Memory B cell (primary cell): ENCODE results near the gene PPP3CB.

Source experiments
- ATAC-seq: fragments of 150-1000 bp; cut with Tn5 transposase; 2 replicates; pipeline ENCODE4 v1.10.0; 2021; ENCODE audit warnings: low read depth, mild to moderate bottlenecking, moderate library complexity
- DNase-seq, 2 donors: peaks; one replicate each; pipeline ENCODE4 v3.0.0; 2022; ENCODE audit warnings: low spot score in 2 of 2
- H3K27ac Mint-ChIP-seq: one replicate; pipeline ENCODE4 v1.8.0; 2022; ENCODE audit warnings: mild to moderate bottlenecking, moderate library complexity, mixed read lengths
- H3K27me3 Mint-ChIP-seq: one replicate; pipeline ENCODE4 v1.8.0; 2022; ENCODE audit warnings: mixed read lengths
- H3K36me3 Mint-ChIP-seq: one replicate; pipeline ENCODE4 v1.8.0; 2022; ENCODE audit warnings: mild to moderate bottlenecking, mixed read lengths
- H3K4me1 Mint-ChIP-seq: one replicate; pipeline ENCODE4 v1.8.0; 2022; ENCODE audit warnings: mixed read lengths
- H3K4me3 Mint-ChIP-seq: one replicate; pipeline ENCODE4 v1.8.0; 2022; ENCODE audit warnings: mild to moderate bottlenecking, moderate library complexity, mixed read lengths
- H3K9me3 Mint-ChIP-seq: one replicate; pipeline ENCODE4 v1.8.0; 2022; ENCODE audit warnings: mixed read lengths

Gene PPP3CB

DNA sequence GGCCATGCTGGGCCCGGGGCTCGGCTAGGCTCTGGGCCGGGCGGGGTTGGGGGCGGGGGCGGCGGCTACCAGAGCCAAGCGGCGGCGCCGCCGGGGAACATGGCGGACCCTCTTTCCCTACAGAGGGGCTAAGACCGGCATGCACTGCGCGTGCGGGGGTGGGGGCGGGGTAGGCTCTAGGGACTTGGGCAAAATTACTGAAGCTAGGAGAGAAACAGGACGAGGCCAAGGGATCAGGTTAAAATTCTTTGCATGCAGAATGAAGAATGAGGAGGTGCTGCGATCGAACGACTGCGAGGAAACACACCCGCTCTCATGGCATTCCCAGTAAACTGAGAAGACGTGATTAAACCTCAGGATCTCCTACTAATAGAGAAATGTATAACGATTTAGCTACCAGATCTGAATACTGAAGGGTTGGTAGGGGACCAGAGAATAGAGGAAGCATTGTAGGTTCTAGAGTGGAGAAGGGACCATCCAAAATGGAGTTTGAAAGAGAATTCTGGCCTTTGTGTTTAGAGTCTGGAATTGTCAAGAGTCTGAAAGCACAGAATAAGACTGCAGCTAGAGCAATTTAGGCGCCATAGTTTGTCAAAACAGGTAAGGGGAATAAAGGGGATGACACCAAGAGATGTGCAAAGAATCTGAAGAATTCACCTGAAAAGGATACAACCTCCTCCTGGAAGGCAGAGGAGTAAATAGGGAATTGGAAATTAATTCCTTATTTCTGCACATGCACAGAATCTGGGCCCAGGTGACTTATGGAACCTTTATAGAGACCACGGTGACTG, at the start of gene PPP3CB:
PPP3CB (minus strand) TSS at position 141 of the 791 bp plus-strand sequence; CDS start at position 6, 135 bp downstream.
- Mint-ChIP-seq H3K4me3 (peak within 1 kb of the TSS; percentile 89), H3K27me3 (no peaks in the 10 kb centered on the region), H3K27ac (peak within 1 kb of the TSS; percentile 91), H3K4me1 (peaks cover 33% of the 10 kb centered on the region), H3K9me3 (no peaks in the 10 kb centered on the region), H3K36me3 (no peaks in the 10 kb centered on the region)
- peak in 1 of 2 donors; percentile 61 for DNase-seq
- peak; percentile 73 for ATAC-seq

DNA sequence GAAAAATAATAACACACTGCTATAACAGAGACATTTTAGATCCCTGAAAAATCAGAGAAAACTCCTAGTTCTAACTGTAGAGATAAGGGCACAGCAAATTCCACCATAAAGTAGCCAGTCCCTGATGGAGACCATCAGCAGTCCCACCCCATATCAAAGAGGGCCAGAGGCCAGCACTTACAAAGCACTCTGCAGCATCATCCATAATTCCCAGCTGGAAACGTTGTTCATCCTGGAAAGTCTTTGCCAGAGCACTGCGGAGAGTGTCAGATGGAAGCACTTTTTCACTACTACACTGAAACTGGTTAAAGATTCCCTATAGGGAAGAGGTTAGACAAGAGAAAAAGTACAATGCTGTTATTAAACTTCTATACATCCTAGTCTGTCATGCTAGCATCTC, 49.5 kb upstream of the PPP3CB start:
- H3K9me3 Mint-ChIP-seq = no peaks in the 10 kb centered on the region
- H3K27me3 Mint-ChIP-seq = no peaks in the 10 kb centered on the region
- no peak overlapping the region for H3K4me3 Mint-ChIP-seq
- no peaks in the 10 kb centered on the region for H3K36me3 Mint-ChIP-seq
- DNase-seq (no peak), ATAC-seq (no peak)
- no peaks in the 10 kb centered on the region for H3K4me1 Mint-ChIP-seq
- no peak overlapping the region for H3K27ac Mint-ChIP-seq

DNA sequence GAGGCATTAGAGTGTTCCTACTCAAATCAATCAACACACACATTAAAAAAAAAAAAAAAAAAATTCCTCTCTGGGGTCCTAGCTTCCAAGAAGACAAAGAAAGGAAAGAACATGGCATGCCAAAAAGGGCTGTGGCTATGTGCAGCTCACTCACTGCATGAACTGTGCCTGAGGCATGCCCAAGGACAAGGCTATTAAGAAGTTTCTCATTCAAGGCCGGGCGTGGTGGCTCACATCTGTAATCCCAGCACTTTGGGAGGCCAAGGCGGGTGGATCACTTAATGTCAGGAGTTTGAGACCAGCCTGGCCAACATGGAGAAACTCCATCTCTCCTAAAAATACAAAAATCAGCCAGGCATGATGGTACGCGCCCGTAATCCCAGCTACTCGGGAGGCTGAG, 41.9 kb upstream of the PPP3CB start:
- Mint-ChIP-seq H3K27me3 (no peaks in the 10 kb centered on the region), H3K36me3 (peaks cover 6% of the 10 kb centered on the region), H3K4me1 (no peaks in the 10 kb centered on the region), H3K9me3 (no peaks in the 10 kb centered on the region), H3K4me3 (no peak overlapping the region), H3K27ac (no peak overlapping the region)
- ATAC-seq (no peak), DNase-seq (no peak)

DNA sequence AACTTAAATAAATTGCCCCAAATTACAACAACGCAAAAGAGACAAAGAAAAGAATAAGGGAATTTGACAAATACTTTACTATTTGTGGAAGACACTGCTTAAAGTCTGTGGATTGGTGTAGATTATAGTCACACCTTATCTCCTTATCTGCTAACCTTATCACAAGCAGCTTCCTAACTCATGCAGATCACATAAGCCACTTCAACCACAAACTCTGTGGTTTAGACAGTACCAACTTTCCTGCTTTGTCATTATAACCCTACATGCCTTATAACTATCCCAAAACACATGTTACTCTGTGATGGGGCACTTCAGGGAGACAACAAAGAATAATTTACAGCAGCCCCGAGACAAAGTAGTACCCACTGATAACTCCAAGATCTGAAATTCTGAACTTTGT, 41.5 kb upstream of the PPP3CB start:
- no peaks in the 10 kb centered on the region for H3K4me1 Mint-ChIP-seq
- H3K4me3 Mint-ChIP-seq = no peak overlapping the region
- ATAC-seq (no peak), DNase-seq (no peak)
- H3K27ac Mint-ChIP-seq = no peak overlapping the region
- H3K36me3 Mint-ChIP-seq = peaks cover 6% of the 10 kb centered on the region
- H3K27me3 Mint-ChIP-seq = no peaks in the 10 kb centered on the region
- H3K9me3 Mint-ChIP-seq = no peaks in the 10 kb centered on the region

DNA sequence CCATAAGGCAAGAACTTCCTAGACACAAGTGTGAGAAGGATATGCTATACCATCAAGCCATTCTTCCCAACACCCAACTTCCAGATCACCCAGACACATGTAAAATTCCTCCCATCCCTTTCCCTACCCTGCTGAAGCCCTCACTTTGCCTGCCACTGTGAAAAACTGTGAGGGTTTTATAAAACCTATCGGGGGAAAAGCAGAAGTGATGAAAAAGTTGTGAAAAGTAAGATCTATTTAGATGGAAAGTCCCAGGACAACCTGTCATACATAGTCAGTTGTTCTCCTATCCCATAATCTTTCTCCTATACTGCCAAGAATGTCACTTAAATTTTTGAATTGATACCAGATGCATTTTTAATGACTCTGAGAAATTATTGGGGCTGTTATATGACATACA, 39.0 kb upstream of the PPP3CB start:
- DNase-seq (no peak), ATAC-seq (no peak)
- Mint-ChIP-seq H3K4me3 (no peak overlapping the region), H3K4me1 (no peaks in the 10 kb centered on the region), H3K9me3 (no peaks in the 10 kb centered on the region), H3K36me3 (peaks cover 5% of the 10 kb centered on the region), H3K27me3 (no peaks in the 10 kb centered on the region), H3K27ac (no peak overlapping the region)

DNA sequence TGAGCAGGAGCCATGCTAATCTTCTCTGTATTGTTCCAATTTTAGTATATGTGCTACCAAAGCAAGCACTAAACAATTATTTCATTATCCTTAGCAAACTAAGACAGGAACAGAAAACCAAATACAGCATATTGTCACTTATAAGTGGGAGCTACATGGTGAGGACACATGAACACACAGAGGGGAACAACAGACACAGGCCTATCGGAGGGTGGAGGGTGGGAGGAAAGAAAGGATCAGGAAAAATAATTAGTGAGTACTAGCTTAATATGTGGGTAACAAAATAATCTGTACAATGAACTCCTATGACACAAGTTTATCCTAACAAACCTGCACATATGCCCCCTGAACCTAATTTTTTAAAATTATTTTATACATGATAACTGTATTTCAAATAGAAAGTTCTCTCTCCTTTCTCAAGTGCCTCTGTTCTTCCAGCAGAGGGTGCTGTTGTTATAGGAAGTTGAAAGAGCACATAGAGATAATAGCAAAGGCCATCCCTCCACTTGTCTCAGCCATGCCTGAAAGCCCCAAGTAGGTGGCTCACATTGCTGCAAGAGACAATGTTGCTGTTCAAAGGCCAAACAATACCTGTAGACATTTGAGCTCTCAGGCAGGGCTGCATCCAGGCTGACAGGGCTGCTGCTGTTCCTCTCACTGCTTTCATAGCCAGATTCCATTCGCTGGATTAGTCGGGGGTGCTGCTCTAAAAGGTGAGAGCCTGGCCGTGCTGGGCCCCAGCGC, 33.4 kb upstream of the PPP3CB start:
- H3K27ac Mint-ChIP-seq = no peak overlapping the region
- H3K4me1 Mint-ChIP-seq = no peaks in the 10 kb centered on the region
- no peak overlapping the region for H3K4me3 Mint-ChIP-seq
- H3K36me3 Mint-ChIP-seq = peaks cover 7% of the 10 kb centered on the region
- no peaks in the 10 kb centered on the region for H3K27me3 Mint-ChIP-seq
- H3K9me3 Mint-ChIP-seq = no peaks in the 10 kb centered on the region
- DNase-seq = peak; percentile 37 to 70
- ATAC-seq = peak; percentile 98

DNA sequence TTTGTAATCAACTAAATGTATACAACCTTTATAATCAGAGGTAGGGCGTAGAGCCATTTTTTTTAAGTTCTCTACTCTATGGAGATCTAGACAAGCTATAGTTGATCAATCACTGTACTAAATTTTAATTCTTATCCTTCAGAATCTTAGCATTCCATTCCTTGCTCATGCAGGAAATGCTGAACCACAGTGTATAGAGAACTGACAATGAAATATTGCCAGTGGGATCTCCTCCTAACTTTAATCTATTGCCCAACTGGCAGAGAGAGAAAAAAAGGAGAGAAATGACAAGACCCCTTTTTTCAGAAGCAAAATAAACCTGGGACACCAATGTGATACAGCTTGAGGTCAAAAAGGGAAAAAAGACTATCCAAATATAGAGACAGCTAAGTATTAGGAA, 26.4 kb upstream of the PPP3CB start:
- DNase-seq = no peak
- no peaks in the 10 kb centered on the region for H3K4me1 Mint-ChIP-seq

DNA sequence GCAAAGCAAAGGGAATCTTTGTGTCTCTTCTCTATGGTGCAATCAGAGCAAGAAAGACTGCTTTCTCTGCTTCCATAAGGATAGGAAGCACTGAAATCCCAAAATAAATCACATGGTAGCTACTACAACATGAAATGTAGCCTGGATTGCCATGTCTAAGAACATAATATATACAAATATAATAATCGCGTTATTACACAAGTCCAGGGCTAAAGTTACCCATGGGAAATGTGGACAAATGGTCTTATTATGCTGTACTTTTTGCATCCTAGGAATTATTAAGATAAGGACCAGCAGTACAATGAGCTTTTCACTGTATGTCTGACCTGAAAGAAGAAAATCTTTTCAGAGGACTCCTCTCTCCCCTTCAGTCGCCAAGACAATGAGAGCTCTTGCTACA, 23.5 kb upstream of the PPP3CB start:
- no peak for ATAC-seq
- Mint-ChIP-seq H3K27me3 (no peaks in the 10 kb centered on the region), H3K27ac (no peak overlapping the region), H3K4me3 (no peak overlapping the region), H3K9me3 (no peaks in the 10 kb centered on the region), H3K4me1 (no peaks in the 10 kb centered on the region), H3K36me3 (peaks cover 4% of the 10 kb centered on the region)
- no peak for DNase-seq

More for the DNA sequence above, 26.4 kb upstream of the PPP3CB start:
- H3K27ac Mint-ChIP-seq = no peak overlapping the region
- no peak overlapping the region for H3K4me3 Mint-ChIP-seq
- no peak for ATAC-seq
- H3K36me3 Mint-ChIP-seq = peaks cover 10% of the 10 kb centered on the region
- no peaks in the 10 kb centered on the region for H3K9me3 Mint-ChIP-seq
- no peaks in the 10 kb centered on the region for H3K27me3 Mint-ChIP-seq

DNA sequence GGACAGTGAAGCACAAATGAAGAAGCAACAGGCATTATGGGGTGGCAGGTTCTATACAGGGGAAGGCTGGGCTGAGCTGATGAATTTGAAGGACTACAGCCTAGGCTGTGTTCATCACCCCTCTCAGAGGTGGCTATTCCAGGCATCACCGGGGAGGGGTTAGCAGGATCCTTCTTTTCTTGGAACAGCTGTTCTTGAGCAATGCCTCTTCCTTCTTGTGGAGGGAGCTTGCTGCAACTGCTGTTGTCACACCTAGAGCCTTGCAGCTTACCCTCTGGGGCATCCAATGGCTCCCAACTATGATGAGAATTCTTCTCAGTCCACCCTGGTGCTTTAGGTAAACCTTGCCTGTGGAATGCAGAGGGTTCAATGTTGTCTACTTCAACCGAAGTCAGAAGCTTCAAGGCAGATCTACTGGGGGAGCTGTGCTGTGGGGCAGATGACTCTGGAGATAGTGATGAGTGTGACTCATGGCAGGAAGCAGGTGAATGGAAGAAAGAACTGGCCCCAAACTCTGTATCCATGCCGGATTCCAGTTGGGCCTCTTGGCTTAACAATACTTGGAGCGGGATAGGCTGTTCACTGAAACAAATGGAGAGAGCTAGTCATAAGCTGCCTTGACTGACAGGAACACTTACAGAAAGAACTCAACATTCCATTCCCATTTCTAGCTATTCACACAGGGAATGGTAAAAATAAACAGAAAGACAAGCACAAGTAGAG, 21.5 kb upstream of the PPP3CB start:
- Mint-ChIP-seq H3K4me1 (no peaks in the 10 kb centered on the region), H3K27ac (no peak overlapping the region), H3K9me3 (no peaks in the 10 kb centered on the region), H3K4me3 (no peak overlapping the region), H3K27me3 (no peaks in the 10 kb centered on the region), H3K36me3 (peaks cover 2% of the 10 kb centered on the region)
- ATAC-seq (no peak), DNase-seq (no peak)

DNA sequence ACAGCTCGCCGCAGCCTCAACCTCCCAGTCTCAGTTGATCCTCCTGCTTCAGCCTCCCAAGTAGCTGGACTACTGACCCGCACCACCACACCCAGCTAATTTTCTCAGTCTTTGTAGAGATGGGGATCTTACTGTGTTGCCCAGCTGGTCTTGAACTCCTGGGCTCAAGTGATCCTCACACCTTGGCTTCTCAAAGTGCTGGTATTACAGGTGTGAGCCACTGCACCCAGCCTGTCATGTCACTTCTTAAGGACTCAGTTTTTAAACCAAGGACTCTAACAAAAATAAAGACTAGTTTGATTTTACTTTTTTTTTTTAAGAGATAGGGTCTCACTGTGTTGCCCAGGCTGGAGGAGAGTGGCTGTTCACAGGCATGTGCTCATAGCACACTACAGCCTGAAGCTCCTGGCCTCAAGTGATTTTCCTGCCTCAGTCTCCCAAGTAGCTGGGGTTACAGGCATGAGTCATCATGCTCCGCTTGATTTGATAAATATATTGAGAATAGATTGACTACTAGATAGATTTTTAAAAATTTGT, 16.5 kb upstream of the PPP3CB start:
- ATAC-seq = no peak
- Mint-ChIP-seq H3K4me1 (no peaks in the 10 kb centered on the region), H3K9me3 (no peaks in the 10 kb centered on the region), H3K4me3 (no peak overlapping the region), H3K27me3 (no peaks in the 10 kb centered on the region), H3K36me3 (no peaks in the 10 kb centered on the region), H3K27ac (no peak overlapping the region)
- no peak for DNase-seq

DNA sequence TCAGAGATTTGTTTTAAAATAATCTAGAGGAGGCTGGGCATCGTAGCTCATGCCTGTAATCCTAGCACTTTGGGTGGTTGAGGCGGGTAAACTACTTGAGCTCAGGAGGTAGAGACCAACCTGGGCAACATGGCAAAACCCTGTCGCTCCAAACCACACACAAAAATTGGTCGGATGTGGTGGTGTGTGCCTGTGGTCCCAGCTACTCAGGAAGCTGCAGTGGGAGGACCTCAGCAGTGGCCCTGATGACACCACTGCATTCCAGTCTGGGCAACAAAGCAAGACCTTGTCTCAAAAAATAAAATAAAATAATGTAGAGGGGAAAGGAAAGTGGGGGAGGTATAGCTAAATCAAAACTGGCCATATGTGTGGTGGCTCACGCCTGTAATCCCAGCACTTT, 13.9 kb upstream of the PPP3CB start:
- no peaks in the 10 kb centered on the region for H3K9me3 Mint-ChIP-seq
- peaks cover 5% of the 10 kb centered on the region for H3K36me3 Mint-ChIP-seq
- H3K4me1 Mint-ChIP-seq = peaks cover 2% of the 10 kb centered on the region
- ATAC-seq (no peak), DNase-seq (no peak)
- no peak overlapping the region for H3K27ac Mint-ChIP-seq
- no peaks in the 10 kb centered on the region for H3K27me3 Mint-ChIP-seq
- H3K4me3 Mint-ChIP-seq = no peak overlapping the region

DNA sequence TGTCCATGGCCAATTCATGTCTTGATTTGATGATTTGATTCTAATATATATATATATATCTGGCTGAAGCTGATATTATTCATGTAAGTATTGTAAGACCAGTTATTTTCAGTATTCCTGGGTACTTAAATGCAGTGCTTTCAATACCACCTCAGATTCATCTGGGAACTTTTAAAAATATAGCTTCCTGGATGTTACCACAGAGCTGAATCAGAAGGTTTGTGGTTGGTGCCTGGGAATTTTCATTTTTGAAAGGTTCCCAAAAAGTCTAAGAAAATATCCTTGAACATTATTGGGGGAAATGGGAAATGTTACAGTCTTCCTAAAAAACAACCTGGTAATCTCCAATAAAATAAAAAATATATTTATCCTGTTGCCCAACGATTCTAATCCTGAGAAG, 10.7 kb upstream of the PPP3CB start:
- H3K27ac Mint-ChIP-seq = peak overlapping the region; percentile 9
- peaks cover 17% of the 10 kb centered on the region for H3K36me3 Mint-ChIP-seq
- H3K9me3 Mint-ChIP-seq = no peaks in the 10 kb centered on the region
- no peaks in the 10 kb centered on the region for H3K27me3 Mint-ChIP-seq
- no peak overlapping the region for H3K4me3 Mint-ChIP-seq
- DNase-seq (no peak), ATAC-seq (no peak)
- peaks cover 13% of the 10 kb centered on the region for H3K4me1 Mint-ChIP-seq

DNA sequence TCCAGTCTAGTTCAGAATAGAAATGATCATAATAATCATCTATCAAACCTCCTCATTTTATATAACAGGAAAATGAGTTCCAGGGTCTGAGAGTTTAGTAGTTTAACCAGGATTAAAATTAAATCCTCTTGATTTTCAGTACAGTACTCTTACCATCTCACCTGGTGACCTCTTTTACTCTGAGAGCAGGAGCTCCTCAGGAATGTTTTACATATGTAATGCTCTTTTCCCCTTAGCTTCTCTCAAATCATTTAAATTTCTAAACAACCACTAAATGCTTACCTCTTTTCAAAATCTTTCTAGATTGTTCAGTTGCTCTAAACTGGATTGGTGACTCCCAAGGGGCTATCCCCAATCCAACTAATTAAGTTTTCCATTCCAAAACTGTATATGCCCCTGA, 10.2 kb upstream of the PPP3CB start:
- Mint-ChIP-seq H3K9me3 (no peaks in the 10 kb centered on the region), H3K4me3 (no peak overlapping the region), H3K27me3 (no peaks in the 10 kb centered on the region), H3K27ac (peak overlapping the region; percentile 9), H3K4me1 (peaks cover 18% of the 10 kb centered on the region), H3K36me3 (peaks cover 19% of the 10 kb centered on the region)
- DNase-seq (no peak), ATAC-seq (no peak)

DNA sequence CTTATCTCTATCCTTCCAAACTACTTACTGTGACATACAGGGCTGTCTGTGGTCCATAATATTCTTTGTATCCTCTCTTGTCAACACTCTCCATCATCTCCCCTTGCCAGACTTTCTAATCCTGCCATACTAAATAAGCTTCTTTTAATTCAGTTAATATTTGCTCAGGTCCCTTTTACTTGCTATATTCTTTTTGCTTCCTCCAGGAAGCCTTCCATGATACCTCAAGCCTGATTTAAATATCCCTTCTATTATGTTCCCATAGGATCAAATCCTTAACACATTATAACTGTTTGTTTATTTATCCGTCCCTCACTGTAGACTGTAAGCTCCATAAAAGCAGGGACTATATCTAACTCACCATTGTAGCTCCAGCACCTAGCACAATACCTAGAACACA, 7.2 kb upstream of the PPP3CB start:
- Mint-ChIP-seq H3K4me1 (peaks cover 18% of the 10 kb centered on the region), H3K27me3 (no peaks in the 10 kb centered on the region), H3K4me3 (no peak overlapping the region), H3K36me3 (peaks cover 19% of the 10 kb centered on the region), H3K9me3 (no peaks in the 10 kb centered on the region), H3K27ac (peak overlapping the region; percentile 9)
- DNase-seq (no peak), ATAC-seq (no peak)
